IPS-18a (cell line): ENCODE measurements around the gene SH3GL3.

ENCODE experiments used
- H3K27ac ChIP-seq: one replicate; pipeline ENCODE4 v1.5.1; 2013; ENCODE audit warnings: low read length
- H3K27me3 ChIP-seq: one replicate; pipeline ENCODE4 v1.6.1; 2013; ENCODE audit warnings: mild to moderate bottlenecking, low read length; ENCODE audit not compliant: control insufficient read depth, insufficient read depth
- H3K36me3 ChIP-seq: one replicate; pipeline ENCODE4 v1.6.1; 2013; ENCODE audit warnings: low read depth, low read length; ENCODE audit not compliant: control insufficient read depth
- H3K4me1 ChIP-seq: one replicate; pipeline ENCODE4 v1.6.1; 2013; ENCODE audit warnings: low read depth, low read length; ENCODE audit not compliant: control insufficient read depth
- H3K4me3 ChIP-seq: one replicate; pipeline ENCODE4 v1.5.1; 2013; ENCODE audit warnings: low read length
- H3K9ac ChIP-seq: one replicate; pipeline ENCODE4 v1.6.1; 2013; ENCODE audit warnings: mild to moderate bottlenecking, low read length, moderate library complexity
- H3K9me3 ChIP-seq: one replicate; pipeline ENCODE4 v1.6.1; 2013; ENCODE audit warnings: low read depth, low read length; ENCODE audit not compliant: control insufficient read depth

The SH3GL3 gene

GRCh38 chr15:83486363-83486762, 39.2 kb downstream of the SH3GL3 start:
- Histone ChIP-seq H3K9me3 (no peaks in the 10 kb centered on the region), H3K4me3 (no peak overlapping the region), H3K36me3 (no peaks in the 10 kb centered on the region), H3K27ac (no peak overlapping the region), H3K27me3 (no peaks in the 10 kb centered on the region), H3K4me1 (no peaks in the 10 kb centered on the region), H3K9ac (no peak overlapping the region)

- Histone ChIP-seq H3K27me3 (no peaks in the 10 kb centered on the region), H3K36me3 (no peaks in the 10 kb centered on the region), H3K27ac (no peak overlapping the region), H3K4me1 (no peaks in the 10 kb centered on the region), H3K9me3 (no peaks in the 10 kb centered on the region), H3K4me3 (no peak overlapping the region), H3K9ac (no peak overlapping the region)
Observed at GRCh38 chr15:83487519-83487918, 40.4 kb downstream of the SH3GL3 start.

GRCh38 chr15:83489690-83490089, 42.5 kb downstream of the SH3GL3 start:
- H3K9me3 ChIP-seq, result no peaks in the 10 kb centered on the region
- H3K27ac ChIP-seq, result no peak overlapping the region
- H3K4me1 ChIP-seq, result no peaks in the 10 kb centered on the region
- no peak overlapping the region for H3K4me3 ChIP-seq
- H3K9ac ChIP-seq, result no peak overlapping the region
- no peaks in the 10 kb centered on the region for H3K27me3 ChIP-seq
- H3K36me3 ChIP-seq, result no peaks in the 10 kb centered on the region

GRCh38 chr15:83491486-83491885, 44.3 kb downstream of the SH3GL3 start:
- Histone ChIP-seq H3K9ac (no peak overlapping the region), H3K27ac (no peak overlapping the region), H3K36me3 (no peaks in the 10 kb centered on the region), H3K9me3 (no peaks in the 10 kb centered on the region), H3K4me3 (no peak overlapping the region), H3K27me3 (no peaks in the 10 kb centered on the region), H3K4me1 (no peaks in the 10 kb centered on the region)

GRCh38 chr15:83496766-83497165, 49.6 kb downstream of the SH3GL3 start:
- Histone ChIP-seq H3K9me3 (peaks cover 7% of the 10 kb centered on the region), H3K27ac (no peak overlapping the region), H3K4me3 (no peak overlapping the region), H3K4me1 (peaks cover 15% of the 10 kb centered on the region), H3K36me3 (no peaks in the 10 kb centered on the region), H3K27me3 (no peaks in the 10 kb centered on the region), H3K9ac (no peak overlapping the region)

- Histone ChIP-seq H3K4me1 (peaks cover 15% of the 10 kb centered on the region), H3K9me3 (peaks cover 7% of the 10 kb centered on the region), H3K27ac (peak overlapping the region; percentile 14), H3K9ac (no peak overlapping the region), H3K4me3 (no peak overlapping the region), H3K27me3 (no peaks in the 10 kb centered on the region), H3K36me3 (no peaks in the 10 kb centered on the region)
Observed at GRCh38 chr15:83498374-83498773, 51.2 kb downstream of the SH3GL3 start.

GRCh38 chr15:83498801-83499200, 51.7 kb downstream of the SH3GL3 start:
- H3K36me3 ChIP-seq, result no peaks in the 10 kb centered on the region
- peaks cover 15% of the 10 kb centered on the region for H3K4me1 ChIP-seq
- H3K27ac ChIP-seq, result peak overlapping the region; percentile 14
- H3K9me3 ChIP-seq, result peaks cover 7% of the 10 kb centered on the region
- no peak overlapping the region for H3K4me3 ChIP-seq
- no peak overlapping the region for H3K9ac ChIP-seq
- H3K27me3 ChIP-seq, result no peaks in the 10 kb centered on the region

GRCh38 chr15:83499476-83499875, 52.3 kb downstream of the SH3GL3 start:
- H3K27me3 ChIP-seq, result no peaks in the 10 kb centered on the region
- H3K4me1 ChIP-seq, result peaks cover 17% of the 10 kb centered on the region
- peak overlapping the region; percentile 45 for H3K27ac ChIP-seq
- H3K36me3 ChIP-seq, result no peaks in the 10 kb centered on the region
- H3K9ac ChIP-seq, result no peak overlapping the region
- H3K4me3 ChIP-seq, result no peak overlapping the region
- peaks cover 7% of the 10 kb centered on the region for H3K9me3 ChIP-seq

- Histone ChIP-seq H3K9me3 (no peaks in the 10 kb centered on the region), H3K27me3 (no peaks in the 10 kb centered on the region), H3K4me3 (no peak overlapping the region), H3K4me1 (peaks cover 11% of the 10 kb centered on the region), H3K27ac (no peak overlapping the region), H3K36me3 (no peaks in the 10 kb centered on the region), H3K9ac (no peak overlapping the region)
Observed at GRCh38 chr15:83503595-83504364, 56.6 kb downstream of the SH3GL3 start.

GRCh38 chr15:83504365-83504764, 57.2 kb downstream of the SH3GL3 start:
- Histone ChIP-seq H3K4me1 (peaks cover 10% of the 10 kb centered on the region), H3K9ac (no peak overlapping the region), H3K9me3 (no peaks in the 10 kb centered on the region), H3K27me3 (no peaks in the 10 kb centered on the region), H3K4me3 (no peak overlapping the region), H3K27ac (no peak overlapping the region), H3K36me3 (no peaks in the 10 kb centered on the region)

GRCh38 chr15:83510001-83510400, 62.9 kb downstream of the SH3GL3 start:
- Histone ChIP-seq H3K36me3 (no peaks in the 10 kb centered on the region), H3K4me3 (no peak overlapping the region), H3K27ac (no peak overlapping the region), H3K9me3 (no peaks in the 10 kb centered on the region), H3K4me1 (peaks cover 6% of the 10 kb centered on the region), H3K9ac (no peak overlapping the region), H3K27me3 (no peaks in the 10 kb centered on the region)

GRCh38 chr15:83512459-83512858, 65.3 kb downstream of the SH3GL3 start:
- Histone ChIP-seq H3K27ac (no peak overlapping the region), H3K36me3 (no peaks in the 10 kb centered on the region), H3K9ac (no peak overlapping the region), H3K4me3 (no peak overlapping the region), H3K9me3 (no peaks in the 10 kb centered on the region), H3K4me1 (peaks cover 6% of the 10 kb centered on the region), H3K27me3 (no peaks in the 10 kb centered on the region)
